Keratinocyte (primary cell): ENCODE measurements around the gene FES. TPM values are rescaled to one million over a fixed set of nuclear protein-coding genes. Genes with fewer than 3 reads are reported as not detected.

Experiments
- DNase-seq: peaks from one replicate; pipeline ENCODE4 v3.0.0-alpha.2; 2011; ENCODE audit warnings: low read depth, missing footprints, low spot score
- FAIRE-seq: peaks from 2 replicates; lab custom pipeline; 2011; peaks lifted over from hg19 to GRCh38; lab: Jason Lieb, UNC
- H2AFZ ChIP-seq: 2 replicates; pipeline ENCODE4 v1.6.0; 2012; ENCODE audit warnings: low read length, control low read depth, inconsistent platforms; ENCODE audit not compliant: control insufficient read depth
- H3K27ac ChIP-seq: 2 replicates; pipeline ENCODE4 v1.5.1; 2011; ENCODE audit warnings: low read length; ENCODE audit not compliant: control insufficient read depth, insufficient read depth
- H3K27me3 ChIP-seq: 3 replicates; pipeline ENCODE4 v1.6.0; 2011; ENCODE audit warnings: low read length; ENCODE audit not compliant: control insufficient read depth, insufficient read depth; ENCODE audit errors: extremely low read depth
- H3K36me3 ChIP-seq, 2 experiments: 2 replicates in 1 of 2; 3 replicates in 1 of 2; pipeline ENCODE4 v1.5.1; 2011; ENCODE audit warnings: low read length in 2 of 2, mild to moderate bottlenecking in 1 of 2; ENCODE audit not compliant: control insufficient read depth in 2 of 2, insufficient read depth in 2 of 2; ENCODE audit errors: extremely low read depth in 1 of 2
- H3K4me1 ChIP-seq: 3 replicates; pipeline ENCODE4 v1.5.1; 2011; ENCODE audit warnings: low read length; ENCODE audit not compliant: control insufficient read depth, insufficient read depth; ENCODE audit errors: extremely low read depth
- H3K4me2 ChIP-seq: 3 replicates; pipeline ENCODE4 v1.6.0; 2011; ENCODE audit warnings: low read depth, low read length; ENCODE audit not compliant: control insufficient read depth, insufficient read depth; ENCODE audit errors: extremely low read depth
- H3K4me3 ChIP-seq, 3 experiments: fragments of 200-600 bp in 1 of 3; sonication (generic) in 1 of 3; 2 replicates in 2 of 3; 3 replicates in 1 of 3; pipeline ENCODE4 v1.5.1; 2011 to 2016; ENCODE audit warnings: low read length in 3 of 3, mild to moderate bottlenecking in 3 of 3, control low read depth in 2 of 3, inconsistent platforms in 1 of 3, low read depth in 1 of 3, mixed read lengths in 1 of 3, mixed run types in 1 of 3, moderate library complexity in 1 of 3; ENCODE audit not compliant: control insufficient read depth in 2 of 3, insufficient read depth in 2 of 3; ENCODE audit errors: extremely low read depth in 1 of 3
- H3K79me2 ChIP-seq: 2 replicates; pipeline ENCODE4 v1.6.0; 2012; ENCODE audit warnings: low read length; ENCODE audit not compliant: control insufficient read depth, insufficient read depth
- H3K9ac ChIP-seq: 3 replicates; pipeline ENCODE4 v1.6.0; 2011; ENCODE audit warnings: low read length; ENCODE audit not compliant: control insufficient read depth, insufficient read depth; ENCODE audit errors: extremely low read depth
- H3K9me1 ChIP-seq: 3 replicates; pipeline ENCODE4 v1.6.0; 2011; ENCODE audit warnings: low read length; ENCODE audit not compliant: control insufficient read depth, insufficient read depth; ENCODE audit errors: extremely low read depth
- H3K9me3 ChIP-seq: 2 replicates; pipeline ENCODE4 v1.5.1; 2012; ENCODE audit warnings: low read depth, low read length; ENCODE audit not compliant: control insufficient read depth
- H4K20me1 ChIP-seq: 3 replicates; pipeline ENCODE4 v1.6.0; 2011; ENCODE audit warnings: low read length; ENCODE audit not compliant: control insufficient read depth, insufficient read depth; ENCODE audit errors: extremely low read depth
- EZH2 ChIP-seq: IDR thresholded peaks from one replicate; pipeline ENCODE4 v1.6.1; 2012; ENCODE audit warnings: inconsistent platforms, mild to moderate bottlenecking, low read length, moderate library complexity
- dilution Hi-C: fragments of 300-500 bp; cut with MboI; formaldehyde crosslinking; loops from one replicate; pipeline ENCODE4 v1.7.0; 2020; ENCODE audit warnings: low sequenced_read_pairs; ENCODE audit not compliant: extremely low pct_ligation_motif_present
- polyA plus RNA-seq, 5 experiments: library from polyadenylated mRNA; depleted of rRNA in 3 of 5; stranded (reverse) in 3 of 5; stranded (forward) in 1 of 5; unstranded in 1 of 5; fragments of >200 nt; gene quantifications; 1 replicate in 1 of 5; 2 replicates in 3 of 5; 3 replicates in 1 of 5; pipeline versions ENCODE4 v1.2.1 to v1.2.3, GENCODE V29; 2011 to 2012; ENCODE audit warnings: missing spikeins in 2 of 5, low read depth in 1 of 5, low replicate concordance in 1 of 5
- TF ChIP-seq, protein P1 (sequence below), 3 experiments: IDR thresholded peaks in 1 of 3; conservative IDR thresholded peaks in 1 of 3; optimal IDR thresholded peaks in 1 of 3; 2 replicates in 2 of 3; 3 replicates in 1 of 3; pipeline versions ENCODE3 to v1.5.1; 2011; ENCODE audit warnings: low read length in 3 of 3, mild to moderate bottlenecking in 3 of 3, moderate library complexity in 2 of 3, control low read depth in 1 of 3, inconsistent platforms in 1 of 3; ENCODE audit not compliant: insufficient read depth in 2 of 3; ENCODE audit errors: extremely low read depth in 1 of 3

The FES gene
- polyA plus RNA-seq, 1 donor (not counting 4 experiments of a cell fraction or from before 2014, with no cell fraction given) = 0.34 TPM

DNA sequence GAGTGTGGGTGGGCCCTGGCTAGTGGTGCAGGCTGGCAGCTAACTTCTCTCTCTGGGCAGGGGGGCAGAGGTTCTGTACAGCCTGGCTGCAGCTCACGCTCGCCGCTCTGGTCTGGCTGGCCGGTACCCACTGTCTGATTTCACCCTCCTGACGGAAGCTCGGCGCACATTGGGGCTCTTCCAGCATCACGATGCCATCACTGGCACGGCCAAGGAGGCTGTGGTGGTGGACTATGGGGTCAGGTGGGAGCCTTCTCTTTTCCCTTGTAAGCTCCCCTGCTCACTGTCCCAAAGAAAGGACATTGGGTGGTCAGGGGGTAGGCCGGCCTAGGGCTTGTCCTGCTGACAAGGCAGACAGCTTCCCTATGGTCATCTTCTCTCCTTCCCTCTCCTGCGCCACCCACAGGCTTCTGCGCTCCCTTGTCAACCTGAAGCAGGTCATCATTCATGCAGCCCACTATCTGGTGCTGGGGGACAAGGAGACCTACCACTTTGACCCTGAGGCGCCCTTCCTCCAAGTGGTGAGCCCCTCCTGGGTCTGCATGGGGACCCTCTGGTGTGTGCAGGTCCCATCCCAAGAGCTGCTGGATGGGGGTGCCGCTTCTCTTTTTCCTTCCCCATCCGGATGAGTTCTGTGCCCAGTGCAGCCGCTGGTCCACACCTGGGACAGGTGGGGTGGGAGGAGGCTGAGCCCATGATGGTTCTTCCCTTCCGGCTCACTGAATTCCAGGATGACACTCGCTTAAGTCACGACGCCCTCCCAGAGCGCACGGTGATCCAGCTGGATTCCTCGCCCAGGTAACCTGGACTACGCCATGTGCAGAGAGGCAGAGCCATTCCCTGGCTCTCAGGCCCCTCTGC, 26.4 kb downstream of the FES start:
- no peaks in the 10 kb centered on the region for H3K79me2 ChIP-seq
- H3K9ac ChIP-seq = no peak overlapping the region
- H3K27ac ChIP-seq = no peak overlapping the region
- TF ChIP-seq, protein P1, sequence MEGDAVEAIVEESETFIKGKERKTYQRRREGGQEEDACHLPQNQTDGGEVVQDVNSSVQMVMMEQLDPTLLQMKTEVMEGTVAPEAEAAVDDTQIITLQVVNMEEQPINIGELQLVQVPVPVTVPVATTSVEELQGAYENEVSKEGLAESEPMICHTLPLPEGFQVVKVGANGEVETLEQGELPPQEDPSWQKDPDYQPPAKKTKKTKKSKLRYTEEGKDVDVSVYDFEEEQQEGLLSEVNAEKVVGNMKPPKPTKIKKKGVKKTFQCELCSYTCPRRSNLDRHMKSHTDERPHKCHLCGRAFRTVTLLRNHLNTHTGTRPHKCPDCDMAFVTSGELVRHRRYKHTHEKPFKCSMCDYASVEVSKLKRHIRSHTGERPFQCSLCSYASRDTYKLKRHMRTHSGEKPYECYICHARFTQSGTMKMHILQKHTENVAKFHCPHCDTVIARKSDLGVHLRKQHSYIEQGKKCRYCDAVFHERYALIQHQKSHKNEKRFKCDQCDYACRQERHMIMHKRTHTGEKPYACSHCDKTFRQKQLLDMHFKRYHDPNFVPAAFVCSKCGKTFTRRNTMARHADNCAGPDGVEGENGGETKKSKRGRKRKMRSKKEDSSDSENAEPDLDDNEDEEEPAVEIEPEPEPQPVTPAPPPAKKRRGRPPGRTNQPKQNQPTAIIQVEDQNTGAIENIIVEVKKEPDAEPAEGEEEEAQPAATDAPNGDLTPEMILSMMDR (optimal IDR thresholded peaks at IDR 0.05 in 1 of 3, IDR thresholded peaks at IDR 0.05 in 1 of 3, conservative IDR thresholded peaks at IDR 0.05 in 1 of 3; ENCODE audit: extremely low read depth in 1 of 3, insufficient read depth in 2 of 3, low read length in 3 of 3) = no peak
- TF ChIP-seq EZH2 = no peak
- H3K4me3 ChIP-seq = no peak overlapping the region
- dilution Hi-C loops = no loop called here
- FAIRE-seq (no peak), DNase-seq (no peak)
- H3K27me3 ChIP-seq = no peaks in the 10 kb centered on the region
- H3K9me3 ChIP-seq = no peaks in the 10 kb centered on the region
- H3K9me1 ChIP-seq = no peaks in the 10 kb centered on the region
- H3K4me2 ChIP-seq = no peak overlapping the region
- H4K20me1 ChIP-seq = no peaks in the 10 kb centered on the region
- H3K4me1 ChIP-seq = no peaks in the 10 kb centered on the region
- H3K36me3 ChIP-seq = peaks cover 10 to 15% of the 10 kb centered on the region in 2 experiments
- H2AFZ ChIP-seq = no peak overlapping the region

DNA sequence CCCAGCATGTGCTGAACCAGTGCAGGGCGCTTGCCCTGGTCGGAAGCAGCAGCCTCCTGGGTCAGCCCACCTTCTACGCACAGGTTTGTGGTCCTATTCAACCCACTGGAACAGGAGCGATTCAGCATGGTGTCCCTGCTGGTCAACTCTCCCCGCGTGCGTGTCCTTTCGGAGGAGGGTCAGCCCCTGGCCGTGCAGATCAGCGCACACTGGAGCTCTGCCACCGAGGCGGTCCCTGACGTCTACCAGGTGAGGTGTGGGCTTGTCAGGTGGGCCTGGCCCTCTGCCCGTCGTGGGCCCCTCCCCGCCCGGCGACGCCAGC, 27.0 kb downstream of the FES start:
- dilution Hi-C loops = no loop called here
- Histone ChIP-seq H2AFZ (no peak overlapping the region), H3K27me3 (no peaks in the 10 kb centered on the region), H4K20me1 (no peaks in the 10 kb centered on the region), H3K36me3 (peaks cover 7 to 15% of the 10 kb centered on the region in 2 experiments), H3K4me3 (no peak overlapping the region), H3K9me1 (no peaks in the 10 kb centered on the region), H3K9me3 (no peaks in the 10 kb centered on the region), H3K4me2 (no peak overlapping the region), H3K9ac (no peak overlapping the region), H3K4me1 (no peaks in the 10 kb centered on the region), H3K27ac (no peak overlapping the region), H3K79me2 (no peaks in the 10 kb centered on the region)
- no peak for DNase-seq
- TF ChIP-seq, protein P1 (optimal IDR thresholded peaks at IDR 0.05 in 1 of 3, IDR thresholded peaks at IDR 0.05 in 1 of 3, conservative IDR thresholded peaks at IDR 0.05 in 1 of 3; ENCODE audit: extremely low read depth in 1 of 3, insufficient read depth in 2 of 3, low read length in 3 of 3) = no peak
- TF ChIP-seq EZH2 = no peak
- no peak for FAIRE-seq
